Mesenchymal stem cell (in vitro differentiated cells and primary cell): ENCODE data around the gene C1orf87.

ENCODE experiments used
- DNase-seq: peaks from one replicate; pipeline ENCODE4 v3.0.0-alpha.2; 2013
- H2AFZ ChIP-seq: one replicate; pipeline ENCODE4 v1.6.1; 2013; ENCODE audit warnings: low read depth, mild to moderate bottlenecking, control low read depth, inconsistent platforms, low read length, moderate library complexity
- H2AK5ac ChIP-seq: 2 replicates; pipeline ENCODE4 v1.6.1; 2013; ENCODE audit warnings: low read length, moderate library complexity, mild to moderate bottlenecking, inconsistent platforms; ENCODE audit not compliant: severe bottlenecking
- H2BK120ac ChIP-seq: one replicate; pipeline ENCODE4 v1.6.1; 2013; ENCODE audit warnings: low read depth, mild to moderate bottlenecking, inconsistent platforms, low read length, moderate library complexity
- H2BK12ac ChIP-seq, 2 experiments: one replicate each; pipeline ENCODE4 v1.6.1; 2013; ENCODE audit warnings: inconsistent platforms in 2 of 2, low read length in 2 of 2, mild to moderate bottlenecking in 2 of 2, moderate library complexity in 2 of 2, control low read depth in 1 of 2
- H2BK15ac ChIP-seq: one replicate; pipeline ENCODE4 v1.6.1; 2013; ENCODE audit warnings: mild to moderate bottlenecking, low read depth, inconsistent platforms; ENCODE audit not compliant: poor library complexity, severe bottlenecking
- H2BK5ac ChIP-seq: 2 replicates; pipeline ENCODE4 v1.6.1; 2013; ENCODE audit warnings: low read depth, mild to moderate bottlenecking, low read length, control low read depth, inconsistent platforms; ENCODE audit not compliant: poor library complexity, severe bottlenecking
- H3K14ac ChIP-seq, 2 experiments: one replicate each; pipeline ENCODE4 v1.6.1; 2013; ENCODE audit warnings: inconsistent platforms in 2 of 2, low read length in 2 of 2, control low read depth in 1 of 2, mild to moderate bottlenecking in 1 of 2, moderate library complexity in 1 of 2
- H3K18ac ChIP-seq, 2 experiments: one replicate each; pipeline ENCODE4 v1.6.1; 2013; ENCODE audit warnings: inconsistent platforms in 2 of 2, low read length in 2 of 2, control low read depth in 1 of 2, low read depth in 1 of 2, mild to moderate bottlenecking in 1 of 2
- H3K23ac ChIP-seq, 2 experiments: one replicate each; pipeline ENCODE4 v1.6.1; 2013; ENCODE audit warnings: inconsistent platforms in 2 of 2, low read length in 2 of 2, mild to moderate bottlenecking in 2 of 2, moderate library complexity in 2 of 2, control low read depth in 1 of 2
- H3K27ac ChIP-seq: 2 replicates; pipeline ENCODE4 v1.5.1; 2013; ENCODE audit warnings: mild to moderate bottlenecking, moderate library complexity, low read length, control low read depth, inconsistent platforms; ENCODE audit not compliant: poor library complexity, severe bottlenecking
- H3K27me3 ChIP-seq, 2 experiments: 2 replicates each; pipeline versions ENCODE4 v1.6.1 to v1.7.0; 2013; ENCODE audit warnings: low read length in 2 of 2, mild to moderate bottlenecking in 2 of 2, moderate library complexity in 2 of 2, control low read depth in 1 of 2, inconsistent platforms in 1 of 2; ENCODE audit not compliant: control insufficient read depth in 1 of 2, insufficient read depth in 1 of 2
- H3K36me3 ChIP-seq, 2 experiments: 2 replicates each; pipeline versions ENCODE4 v1.6.1 to v1.7.0; 2013; ENCODE audit warnings: low read length in 2 of 2, control low read depth in 1 of 2, inconsistent platforms in 1 of 2, low read depth in 1 of 2, mild to moderate bottlenecking in 1 of 2; ENCODE audit not compliant: insufficient read depth in 2 of 2, control insufficient read depth in 1 of 2
- H3K4ac ChIP-seq, 2 experiments: one replicate each; pipeline ENCODE4 v1.6.1; 2013; ENCODE audit warnings: inconsistent platforms in 2 of 2, low read length in 2 of 2, mild to moderate bottlenecking in 2 of 2, moderate library complexity in 2 of 2, control low read depth in 1 of 2, low read depth in 1 of 2
- H3K4me1 ChIP-seq: 2 replicates; pipeline ENCODE4 v1.6.1; 2013; ENCODE audit warnings: low read depth, low read length, control low read depth; ENCODE audit not compliant: control insufficient read depth, insufficient read depth
- H3K4me2 ChIP-seq: 2 replicates; pipeline ENCODE4 v1.6.1; 2013; ENCODE audit warnings: low read length, mild to moderate bottlenecking, inconsistent platforms; ENCODE audit not compliant: poor library complexity, severe bottlenecking
- H3K4me3 ChIP-seq, 2 experiments: 2 replicates each; pipeline versions ENCODE4 v1.5.1 to v1.7.0; 2013; ENCODE audit warnings: low read length in 2 of 2, mild to moderate bottlenecking in 2 of 2, control low read depth in 1 of 2, low read depth in 1 of 2; ENCODE audit not compliant: insufficient read depth in 1 of 2
- H3K79me1 ChIP-seq: replicated peaks from 2 replicates; pipeline ENCODE4 v1.6.1; 2013; ENCODE audit warnings: mild to moderate bottlenecking, control low read depth, low read length, inconsistent platforms; ENCODE audit not compliant: poor library complexity, severe bottlenecking
- H3K9ac ChIP-seq: 2 replicates; pipeline ENCODE4 v1.7.0; 2013; ENCODE audit warnings: mild to moderate bottlenecking, low read length, moderate library complexity
- H3K9me3 ChIP-seq: 2 replicates; pipeline ENCODE4 v1.7.0; 2013; ENCODE audit warnings: mild to moderate bottlenecking, low read length; ENCODE audit not compliant: control insufficient read depth
- H4K8ac ChIP-seq: one replicate; pipeline ENCODE4 v1.6.1; 2013; ENCODE audit warnings: inconsistent platforms, mild to moderate bottlenecking, low read length, moderate library complexity
- H4K91ac ChIP-seq: one replicate; pipeline ENCODE4 v1.6.1; 2013; ENCODE audit warnings: mild to moderate bottlenecking, low read length, inconsistent platforms
- WGBS: methylation state at CpG from one replicate; pipeline ENCODE4 v1.1.7; 2013; ENCODE audit warnings: mixed read lengths; 5-methylcytosine and 5-hydroxymethylcytosine counted together

The C1orf87 gene

GRCh38 chr1:60065199-60065598 lies 8.4 kb downstream of the C1orf87 start:
- Histone ChIP-seq H2AK5ac (no peak overlapping the region), H3K4me2 (no peak overlapping the region), H2BK15ac (no peak overlapping the region), H3K27ac (no peak overlapping the region), H3K27me3 (no peaks in the 10 kb centered on the region), H3K4me3 (no peak overlapping the region), H2AFZ (no peak overlapping the region), H3K79me1 (no peaks in the 10 kb centered on the region), H3K9ac (no peak overlapping the region), H3K18ac (no peak overlapping the region), H2BK5ac (no peak overlapping the region), H3K14ac (no peak overlapping the region), H4K91ac (no peak overlapping the region), H3K36me3 (no peaks in the 10 kb centered on the region), H3K9me3 (no peaks in the 10 kb centered on the region), H2BK120ac (no peak overlapping the region), H3K23ac (no peak overlapping the region), H4K8ac (no peak overlapping the region), H3K4ac (no peak overlapping the region), H3K4me1 (no peaks in the 10 kb centered on the region), H2BK12ac (no peak overlapping the region)
- WGBS, result 70% methylated on average over 2 of the region's 2 CpGs
- no peak for DNase-seq

DNA sequence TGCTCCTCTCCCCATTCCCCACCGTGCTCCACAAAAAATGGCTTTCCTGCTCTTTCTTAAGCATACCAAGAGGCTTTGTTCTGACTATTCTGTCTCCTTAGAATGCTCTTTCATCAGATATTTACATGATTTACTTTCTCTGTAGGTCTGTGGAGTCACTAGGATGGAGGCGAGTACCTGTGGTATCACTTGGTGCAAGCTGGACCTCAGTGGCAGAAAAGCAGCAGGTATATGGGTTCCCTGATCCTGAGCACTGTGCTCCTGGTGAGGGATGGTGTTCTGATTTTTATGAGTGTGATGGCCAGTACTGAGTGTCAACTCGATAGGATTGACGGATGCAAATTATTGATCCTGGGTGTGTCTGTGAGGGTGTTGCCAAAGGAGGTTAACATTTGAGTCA lies 10.0 kb downstream of the C1orf87 start:
- H4K8ac ChIP-seq, result no peak overlapping the region
- no peak overlapping the region for H3K9ac ChIP-seq
- WGBS, result 72% methylated on average over 4 of the region's 4 CpGs
- no peak for DNase-seq
- no peaks in the 10 kb centered on the region for H3K27me3 ChIP-seq
- no peaks in the 10 kb centered on the region for H3K4me1 ChIP-seq
- no peak overlapping the region for H4K91ac ChIP-seq
- no peak overlapping the region for H3K4me2 ChIP-seq
- no peak overlapping the region for H3K27ac ChIP-seq
- H3K36me3 ChIP-seq, result no peaks in the 10 kb centered on the region
- no peak overlapping the region for H2BK15ac ChIP-seq
- H2AFZ ChIP-seq, result no peak overlapping the region
- H2BK12ac ChIP-seq, result no peak overlapping the region
- H3K4ac ChIP-seq, result no peak overlapping the region
- no peak overlapping the region for H3K18ac ChIP-seq
- no peak overlapping the region for H2AK5ac ChIP-seq
- H3K4me3 ChIP-seq, result no peak overlapping the region
- no peaks in the 10 kb centered on the region for H3K9me3 ChIP-seq
- no peak overlapping the region for H3K14ac ChIP-seq
- H3K79me1 ChIP-seq, result no peaks in the 10 kb centered on the region
- H3K23ac ChIP-seq, result no peak overlapping the region
- no peak overlapping the region for H2BK5ac ChIP-seq
- H2BK120ac ChIP-seq, result no peak overlapping the region

- no peak overlapping the region for H3K4me2 ChIP-seq
- H3K18ac ChIP-seq, result no peak overlapping the region
- H3K4me3 ChIP-seq, result no peak overlapping the region
- no peak overlapping the region for H3K27ac ChIP-seq
- H3K9ac ChIP-seq, result no peak overlapping the region
- no peak overlapping the region for H2AFZ ChIP-seq
- no peaks in the 10 kb centered on the region for H3K79me1 ChIP-seq
- H3K9me3 ChIP-seq, result no peaks in the 10 kb centered on the region
- no peak overlapping the region for H2BK5ac ChIP-seq
- H2AK5ac ChIP-seq, result no peak overlapping the region
- H2BK12ac ChIP-seq, result no peak overlapping the region
- no peaks in the 10 kb centered on the region for H3K4me1 ChIP-seq
- H3K36me3 ChIP-seq, result no peaks in the 10 kb centered on the region
- no peak overlapping the region for H4K8ac ChIP-seq
- no peak overlapping the region for H4K91ac ChIP-seq
- H2BK120ac ChIP-seq, result no peak overlapping the region
- no peak overlapping the region for H2BK15ac ChIP-seq
- no peak for DNase-seq
- H3K27me3 ChIP-seq, result no peaks in the 10 kb centered on the region
- WGBS, result 90% methylated on average over 7 of the region's 7 CpGs
- H3K23ac ChIP-seq, result no peak overlapping the region
- no peak overlapping the region for H3K14ac ChIP-seq
- no peak overlapping the region for H3K4ac ChIP-seq
Observed at GRCh38 chr1:60059468-60059867, 14.1 kb downstream of the C1orf87 start.

- Histone ChIP-seq H2AK5ac (no peak overlapping the region), H3K4me1 (no peaks in the 10 kb centered on the region), H3K4ac (no peak overlapping the region), H2BK5ac (no peak overlapping the region), H2BK12ac (no peak overlapping the region), H3K18ac (no peak overlapping the region), H3K9ac (no peak overlapping the region), H3K9me3 (no peaks in the 10 kb centered on the region), H3K4me2 (no peak overlapping the region), H3K27ac (no peak overlapping the region), H3K27me3 (no peaks in the 10 kb centered on the region), H4K8ac (no peak overlapping the region), H4K91ac (no peak overlapping the region), H2AFZ (no peak overlapping the region), H3K79me1 (no peaks in the 10 kb centered on the region), H3K36me3 (no peaks in the 10 kb centered on the region), H3K14ac (no peak overlapping the region), H3K23ac (no peak overlapping the region), H2BK120ac (no peak overlapping the region), H3K4me3 (no peak overlapping the region), H2BK15ac (no peak overlapping the region)
- peak; percentile 6 for DNase-seq
Observed at GRCh38 chr1:60055336-60055735, 18.2 kb downstream of the C1orf87 start.
